NCI-H69 (cell line): ENCODE results near the gene RNF144A.
A peak's percentile ranks its signal among the peaks of the same experiment; 100 is the strongest.

Experiments used
- DNase-seq: peaks from one replicate; lab custom pipeline; 2025; lab: John Stamatoyannopoulos, UW

RNF144A gene

GRCh38 chr2:6947929-6948676, 30.9 kb downstream of the RNF144A start:
- no peak for DNase-seq

GRCh38 chr2:6948677-6949351, 31.6 kb downstream of the RNF144A start:
- no peak for DNase-seq

DNA sequence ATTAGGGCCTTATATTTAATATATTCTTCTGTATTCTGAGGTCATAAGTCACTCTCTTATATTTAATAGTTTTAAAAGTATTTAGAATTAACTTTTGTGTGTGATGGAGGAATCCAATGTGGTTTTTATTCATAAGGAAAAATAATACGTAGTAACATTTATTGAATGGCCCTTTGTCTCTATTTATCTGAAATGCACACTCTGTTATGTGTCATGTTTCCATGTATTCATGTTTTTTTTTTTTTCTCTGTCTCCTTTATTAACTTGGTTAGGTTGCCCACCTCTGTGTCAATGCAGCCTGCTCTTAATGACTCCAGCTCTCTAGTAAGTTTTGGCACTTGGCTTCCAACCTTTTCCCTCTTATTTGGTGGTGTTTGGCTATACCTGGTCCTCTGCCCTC, 33.8 kb downstream of the RNF144A start:
- no peak for DNase-seq

DNA sequence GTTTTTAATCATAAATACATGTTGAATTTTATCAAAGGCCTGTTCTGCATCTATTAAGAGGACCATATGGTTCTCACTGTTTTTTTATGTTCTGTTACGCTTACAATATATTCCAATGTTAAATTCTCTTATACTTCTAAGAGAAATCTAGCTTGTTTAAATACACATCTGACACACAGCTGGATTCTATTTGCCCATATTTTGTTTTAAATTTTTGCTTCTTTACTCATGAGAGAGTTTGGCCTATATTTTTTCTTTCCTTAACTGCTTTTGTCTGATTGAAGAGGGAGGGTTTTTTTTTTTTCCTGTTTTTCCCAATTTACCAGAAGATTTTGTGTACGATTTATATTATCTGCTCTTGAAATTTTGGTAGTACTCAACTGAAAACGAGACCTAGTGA, 34.9 kb downstream of the RNF144A start:
- DNase-seq: no peak

GRCh38 chr2:6954586-6954985, 37.4 kb downstream of the RNF144A start:
- no peak for DNase-seq

- no peak for DNase-seq
These were observed 38.4 kb downstream of the RNF144A start for GRCh38 chr2:6955511-6956136.

DNA sequence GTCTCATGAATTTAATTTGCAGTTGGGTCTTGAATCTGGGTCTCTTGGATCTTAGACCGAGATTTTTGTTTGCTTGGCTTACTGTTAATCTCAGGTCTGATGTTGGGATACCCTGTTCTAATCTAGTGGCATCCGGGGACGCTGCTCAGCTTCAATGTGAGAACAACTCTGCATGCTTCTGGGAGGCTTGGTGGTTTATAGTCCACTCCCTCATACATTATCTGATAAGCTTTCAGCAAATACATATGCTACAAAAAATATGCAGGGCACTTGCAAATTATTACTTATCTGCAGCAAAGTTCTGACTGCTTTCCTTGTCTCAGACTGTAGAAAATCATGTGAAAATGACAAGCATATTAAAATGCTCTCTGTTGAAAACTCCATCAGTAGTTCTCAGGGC, 39.4 kb downstream of the RNF144A start:
- no peak for DNase-seq

DNA sequence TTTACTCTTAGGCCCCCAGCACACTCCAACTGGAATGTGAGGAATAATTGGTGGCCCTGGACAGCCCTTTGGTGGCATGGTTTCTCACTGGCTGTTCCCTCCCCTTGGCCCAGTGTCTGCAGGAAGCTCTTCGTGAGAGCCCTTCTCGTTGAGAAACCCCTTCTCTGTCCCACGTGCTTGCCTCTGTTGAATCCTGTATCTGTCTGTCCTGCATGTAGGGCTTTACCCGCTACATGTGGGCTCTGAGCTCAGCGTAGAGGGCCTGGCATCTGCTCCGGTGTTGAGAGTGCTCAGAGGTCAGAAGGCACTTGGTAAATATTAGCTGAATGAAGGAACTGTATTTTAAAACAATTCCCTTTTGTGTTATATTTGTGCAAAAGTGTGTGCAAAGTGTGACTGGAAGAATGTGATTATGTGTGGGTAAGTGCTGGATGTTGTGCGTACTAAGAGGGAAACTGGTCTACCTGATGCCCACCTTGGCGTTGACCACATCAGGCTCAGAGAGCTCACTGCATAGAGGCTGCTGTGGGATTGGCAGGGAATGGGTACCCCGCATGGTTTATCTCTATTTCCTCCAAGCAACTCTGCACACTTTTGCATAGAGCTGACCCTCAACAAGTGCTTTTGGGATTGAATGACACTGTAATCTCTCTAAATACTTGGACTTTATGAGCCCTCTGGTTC, 40.0 kb downstream of the RNF144A start:
- no peak for DNase-seq

DNA sequence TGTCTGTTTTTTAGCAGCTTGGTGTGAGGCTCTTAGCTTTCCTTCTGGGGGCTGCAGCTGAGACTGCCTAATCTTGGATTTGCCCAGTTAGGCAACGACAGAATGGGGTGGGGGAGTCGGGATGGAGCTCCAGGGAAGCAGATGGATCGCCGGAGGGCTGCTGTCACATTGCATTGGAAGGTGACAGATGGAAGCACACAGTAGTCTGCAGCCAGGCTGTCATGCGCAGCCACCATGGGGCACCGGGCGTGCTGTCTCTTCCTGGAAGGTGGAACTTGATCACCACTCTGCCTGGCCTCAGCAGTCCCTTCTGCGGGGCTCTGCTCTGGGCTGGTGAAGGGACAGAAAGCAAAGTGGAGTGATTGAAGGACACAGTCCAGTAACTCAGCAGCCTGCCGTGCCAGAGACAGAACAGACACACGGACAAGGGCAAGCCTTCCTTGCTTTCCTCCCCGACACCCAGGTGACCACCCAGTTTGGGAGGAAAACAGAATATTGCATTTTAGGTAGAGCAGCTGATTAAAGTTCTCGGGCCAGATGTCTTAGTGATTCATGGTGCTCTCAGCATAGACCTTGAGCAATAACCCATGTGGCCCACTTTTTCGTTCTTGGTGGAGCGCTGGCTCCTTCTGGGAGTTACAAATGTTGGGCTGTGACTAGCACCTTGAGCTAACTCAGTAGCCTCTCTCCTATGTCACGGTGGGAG, 40.9 kb downstream of the RNF144A start:
- DNase-seq: no peak

GRCh38 chr2:6958616-6959235, 41.5 kb downstream of the RNF144A start:
- DNase-seq: no peak

DNA sequence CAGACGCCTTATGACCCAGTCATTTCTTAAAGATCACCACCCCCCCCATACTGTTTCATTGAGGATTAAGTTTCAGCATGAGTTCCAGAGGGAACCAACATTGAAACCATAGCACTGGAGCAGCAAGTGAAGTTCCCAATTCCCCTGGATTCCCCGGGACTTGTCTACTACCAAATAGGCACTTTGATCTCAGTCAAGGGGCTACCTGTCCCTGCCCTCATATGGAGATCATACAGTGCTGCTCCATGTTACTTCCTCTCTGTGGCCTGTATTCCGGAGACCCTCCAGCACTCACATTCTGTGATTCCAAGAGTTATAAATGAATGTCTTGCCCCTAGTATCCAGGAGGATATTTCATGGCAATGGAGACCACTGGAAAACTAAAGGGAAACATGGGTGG, 42.5 kb downstream of the RNF144A start:
- DNase-seq: no peak

- no peak for DNase-seq
These were observed 43.4 kb downstream of the RNF144A start for GRCh38 chr2:6960659-6961058.

GRCh38 chr2:6963727-6964126, 46.5 kb downstream of the RNF144A start:
- DNase-seq: no peak

- DNase-seq: no peak
These were observed 48.0 kb downstream of the RNF144A start for GRCh38 chr2:6965071-6965795.

- no peak for DNase-seq
These were observed 49.3 kb downstream of the RNF144A start for GRCh38 chr2:6966446-6966940.

DNA sequence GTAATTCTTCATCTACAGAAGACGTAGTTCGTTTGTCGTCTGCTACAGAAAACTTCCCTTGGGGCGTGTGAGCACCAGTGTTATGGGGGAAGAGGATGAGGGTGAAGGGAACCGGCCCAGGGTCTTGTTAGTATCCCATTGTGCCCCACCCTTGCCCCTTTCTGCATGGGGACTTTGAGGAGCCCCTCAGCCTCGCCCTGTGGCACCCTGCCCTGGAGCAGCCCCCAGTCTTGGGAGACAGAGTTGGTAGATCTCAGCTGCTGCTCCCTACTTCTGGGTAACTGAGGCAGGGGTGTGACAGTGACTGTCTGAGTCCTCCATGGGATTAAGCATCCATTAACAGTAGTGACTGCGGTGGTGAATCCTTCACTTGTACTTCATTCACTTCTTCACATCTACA, 50.1 kb downstream of the RNF144A start:
- no peak for DNase-seq

- DNase-seq: no peak
These were observed 51.3 kb downstream of the RNF144A start for GRCh38 chr2:6968319-6969100.

- no peak for DNase-seq
These were observed 53.3 kb downstream of the RNF144A start for GRCh38 chr2:6970551-6970950.

GRCh38 chr2:6970976-6971480, 53.8 kb downstream of the RNF144A start:
- DNase-seq: no peak

DNA sequence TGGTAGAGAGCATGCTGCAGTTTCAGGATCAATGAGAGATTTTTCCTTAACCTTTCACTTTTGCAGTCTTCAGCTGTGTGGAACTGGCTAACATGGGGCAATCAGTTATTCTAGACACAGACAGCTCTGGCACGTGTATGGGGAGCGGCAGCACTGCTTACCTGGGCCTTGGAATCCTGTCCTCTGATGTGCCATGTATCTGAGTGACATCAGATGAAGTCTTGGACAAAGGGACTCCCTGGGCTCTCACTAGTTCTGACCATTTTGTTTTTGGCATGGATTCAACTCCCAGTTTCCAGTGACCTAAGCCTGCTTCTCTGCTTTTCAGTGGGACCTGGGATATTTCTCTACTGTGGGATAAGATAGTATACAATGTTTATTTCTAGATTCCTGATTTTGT, 54.3 kb downstream of the RNF144A start:
- peak; percentile 18 for DNase-seq
